Measurements from ENCODE around the gene ARRDC2.

- TF ChIP-seq CTCF (IDR thresholded peaks at IDR 0.05) (no peak), EP300 (IDR thresholded peaks at IDR 0.05) (no peak)
Observed at GRCh38 chr19:18027151-18027550, 19.2 kb downstream of the ARRDC2 start.
